K562 (cell line): Measurements from ENCODE around the gene LRP4. TPM values are rescaled to one million over a fixed set of nuclear protein-coding genes. Genes with fewer than 3 reads are reported as not detected.

Experiments used
- ATAC-seq: fragments of 200-7000 bp; cut with Tn5 transposase; 3 replicates; pipeline ENCODE4 v1.9.1; 2020; ENCODE audit warnings: moderate library complexity
- BruUV-seq: library from RNA; stranded (reverse); fragments of 400-500 nt; replicated peaks from 2 replicates; lab custom pipeline; 2021; lab: Mats Ljungman, UMichigan
- CTCF ChIA-PET: fragments of 300-600 bp; formaldehyde crosslinking; extraction: SDS; loops from one replicate; lab custom pipeline; 2021; ENCODE audit warnings: low intra/inter-chr PET ratio; lab: Yijun Ruan, JAX
- POLR2A ChIA-PET: fragments of 300-600, 350-650 bp; sonication (Branson Sonifier 250); formaldehyde crosslinking; extraction: SDS; loops from one replicate; lab custom pipeline; 2021; ENCODE audit warnings: antibody characterized with exemption, inconsistent platforms; lab: Yijun Ruan, JAX
- DNase-seq, 4 experiments: peaks; one replicate each; pipeline versions ENCODE4 v3.0.0 to v3.0.0-alpha.2; 2011 to 2018; ENCODE audit warnings: low spot score in 3 of 4, mixed read lengths in 3 of 4; ENCODE audit errors: extremely low read depth in 1 of 4
- FAIRE-seq: peaks from 2 replicates; lab custom pipeline; 2011; peaks lifted over from hg19 to GRCh38; lab: Jason Lieb, UNC
- H2AFZ ChIP-seq: 2 replicates; pipeline ENCODE4 v1.6.0; 2011; ENCODE audit warnings: low read depth, low read length, control low read depth, inconsistent platforms
- H3K27ac ChIP-seq: fragments of 200-600 bp; 3 replicates; pipeline ENCODE4 v1.8.0; 2011; ENCODE audit warnings: low read depth, mild to moderate bottlenecking, control low read depth, inconsistent platforms, low read length, moderate library complexity, mixed read lengths; ENCODE audit errors: extremely low read depth
- H3K27me3 ChIP-seq, 2 experiments: fragments of 300-600 bp in 1 of 2; 2 replicates in 1 of 2; 3 replicates in 1 of 2; pipeline versions ENCODE4 v1.6.0 to v1.8.0; 2011; ENCODE audit warnings: inconsistent platforms in 2 of 2, low read length in 2 of 2, mild to moderate bottlenecking in 1 of 2, mixed read lengths in 1 of 2, moderate library complexity in 1 of 2; ENCODE audit not compliant: control insufficient read depth in 2 of 2, insufficient read depth in 2 of 2
- H3K36me3 ChIP-seq: fragments of 300-600 bp; 3 replicates; pipeline ENCODE4 v1.8.0; 2011; ENCODE audit warnings: mild to moderate bottlenecking, low read length, inconsistent platforms; ENCODE audit not compliant: control insufficient read depth, insufficient read depth
- H3K4me1 ChIP-seq, 2 experiments: fragments of 200-600 bp in 1 of 2; replicated peaks in 1 of 2; 2 replicates in 1 of 2; 3 replicates in 1 of 2; pipeline versions ENCODE4 v1.5.1 to v1.8.0; 2011; ENCODE audit warnings: inconsistent platforms in 2 of 2, low read length in 2 of 2, mild to moderate bottlenecking in 1 of 2, mixed read lengths in 1 of 2, moderate library complexity in 1 of 2; ENCODE audit not compliant: control insufficient read depth in 2 of 2, insufficient read depth in 2 of 2
- H3K4me2 ChIP-seq: 2 replicates; pipeline ENCODE4 v1.6.1; 2011; ENCODE audit warnings: low read length, control low read depth, inconsistent platforms, mixed read lengths; ENCODE audit not compliant: insufficient read depth
- H3K4me3 ChIP-seq: fragments of 200-600 bp; sonication (generic), shearing (Covaris generic); 2 replicates; pipeline ENCODE4 v1.5.1; 2016; ENCODE audit warnings: control low read depth, inconsistent platforms
- H3K79me2 ChIP-seq: fragments of 200-600 bp; 3 replicates; pipeline ENCODE4 v1.8.0; 2011; ENCODE audit warnings: low read length, inconsistent platforms; ENCODE audit not compliant: control insufficient read depth, insufficient read depth
- H3K9ac ChIP-seq, 2 experiments: 2 replicates each; pipeline versions ENCODE4 v1.6.0 to v1.6.1; 2011; ENCODE audit warnings: low read depth in 2 of 2, low read length in 2 of 2, control low read depth in 1 of 2, inconsistent platforms in 1 of 2, mild to moderate bottlenecking in 1 of 2, mixed read lengths in 1 of 2; ENCODE audit not compliant: insufficient read depth in 1 of 2
- H3K9me1 ChIP-seq: one replicate; pipeline ENCODE4 v1.6.0; 2011; ENCODE audit warnings: inconsistent platforms, mild to moderate bottlenecking, low read length, moderate library complexity; ENCODE audit not compliant: control insufficient read depth, insufficient read depth
- H3K9me3 ChIP-seq: replicated peaks from 2 replicates; pipeline ENCODE4 v1.5.1; 2011; ENCODE audit warnings: low read depth, low read length, inconsistent platforms; ENCODE audit not compliant: control insufficient read depth, insufficient read depth
- H4K20me1 ChIP-seq: replicated peaks from 2 replicates; pipeline ENCODE4 v1.6.1; 2011; ENCODE audit warnings: low read length, inconsistent platforms, mixed read lengths; ENCODE audit not compliant: control insufficient read depth, insufficient read depth
- ADNP ChIP-seq: fragments of 200-800 bp; sonication (Bioruptor generic); IDR thresholded peaks from 2 replicates; pipeline ENCODE4 v1.6.1; 2016; ENCODE audit warnings: missing genetic modification characterization, missing compliant biosample characterization
- ARNT ChIP-seq, 2 experiments: fragments of 450-650 bp; IDR thresholded peaks; 2 replicates each; pipeline ENCODE4 v1.6.1; 2016; ENCODE audit warnings: mild to moderate bottlenecking in 1 of 2
- ELF4 ChIP-seq: fragments of 450-650 bp; formaldehyde crosslinking; IDR thresholded peaks from 2 replicates; pipeline ENCODE4 v1.4.0; 2022; ENCODE audit warnings: missing genetic modification characterization
- MECOM ChIP-seq: fragments of 250-450 bp; sonication (Bioruptor Pico); IDR thresholded peaks from 2 replicates; pipeline ENCODE4 v1.8.0; 2022; ENCODE audit warnings: inconsistent platforms
- MTF1 ChIP-seq: fragments of 250-450 bp; sonication (Bioruptor Pico); IDR thresholded peaks from 2 replicates; pipeline ENCODE4 v1.9.0; 2021; ENCODE audit warnings: moderate library complexity, mild to moderate bottlenecking, inconsistent platforms, borderline replicate concordance
- MYC ChIP-seq, 2 experiments: fragments of 250-450 bp in 1 of 2; sonication (Bioruptor Pico) in 1 of 2; IDR thresholded peaks; 2 replicates each; pipeline versions ENCODE4 v1.5.1 to v1.6.1; 2012 to 2021; ENCODE audit warnings: low read depth in 2 of 2, borderline replicate concordance in 1 of 2, improper control_type of control experiment in 1 of 2, low read length in 1 of 2, mild to moderate bottlenecking in 1 of 2, moderate library complexity in 1 of 2
- RBM34 ChIP-seq: fragments of 200-400 bp; formaldehyde crosslinking; IDR thresholded peaks from 2 replicates; pipeline ENCODE4 v1.6.1; 2018; ENCODE audit warnings: low read length, borderline replicate concordance; ENCODE audit not compliant: insufficient read depth
- SNIP1 ChIP-seq: fragments of 450-650 bp; IDR thresholded peaks from 2 replicates; pipeline ENCODE4 v1.7.1; 2017; ENCODE audit warnings: low read depth, mild to moderate bottlenecking
- SRSF7 ChIP-seq: fragments of 200-400 bp; formaldehyde crosslinking; optimal IDR thresholded peaks from 2 replicates; pipeline ENCODE3; 2017; ENCODE audit warnings: mild to moderate bottlenecking, low read depth, low read length
- TBL1XR1 ChIP-seq, 2 experiments: IDR thresholded peaks; 2 replicates each; pipeline ENCODE4 v1.6.1; 2012; ENCODE audit warnings: improper control_type of control experiment in 2 of 2, low read length in 2 of 2, mild to moderate bottlenecking in 1 of 2
- WGBS: fragments of 100-300 bp; shearing (Covaris generic); methylation state at CpG from one replicate; pipeline ENCODE4 v1.1.6; 2016; ENCODE audit warnings: low coverage, mixed read lengths; ENCODE audit not compliant: insufficient coverage; ENCODE audit errors: missing lambda C conversion rate; 5-methylcytosine and 5-hydroxymethylcytosine counted together
- in situ Hi-C: fragments of 300-500 bp; cut with MboI; formaldehyde crosslinking; loops from 4 replicates; pipeline ENCODE4 v1.15.0; 2018; ENCODE audit warnings: inconsistent platforms, mixed read lengths
- intact Hi-C: fragments of 100-400 bp; cut with micrococcal nuclease; formaldehyde crosslinking; loops from 2 replicates; pipeline ENCODE4 v1.14.2; 2022
- polyA plus RNA-seq, 8 experiments: library from polyadenylated mRNA; depleted of rRNA in 4 of 8; stranded (reverse) in 5 of 8; unstranded in 3 of 8; fragments of >200 nt; fragmentation: Nextera tagmentation in 2 of 8; fragmentation: Illumina TruSeq in 1 of 8; extraction: Ambion mirVana in 2 of 8; extraction: Trizol in 1 of 8; gene quantifications; 2 replicates each; pipeline versions ENCODE4 v1.2.1 to v1.2.3, GENCODE V29; 2011 to 2014; ENCODE audit warnings: inconsistent platforms in 1 of 8, missing spikeins in 1 of 8
- total RNA-seq, 7 experiments: library from RNA; depleted of rRNA in 6 of 7; stranded (reverse); fragments of >200 nt in 6 of 7; fragmentation: Illumina TruSeq in 2 of 7; extraction: Trizol in 2 of 7; gene quantifications; 2 replicates each; pipeline versions ENCODE4 v1.2.1 to v1.2.3, GENCODE V29; 2011 to 2021; ENCODE audit warnings: low replicate concordance in 1 of 7
- TF ChIP-seq, protein P1 (sequence below), 2 experiments: fragments of 450-650 bp in 1 of 2; sonication (generic) in 1 of 2; formaldehyde crosslinking in 1 of 2; IDR thresholded peaks; 2 replicates each; pipeline versions ENCODE4 v1.7.1 to v1.9.0; 2016 to 2022; ENCODE audit warnings: inconsistent platforms in 1 of 2, mild to moderate bottlenecking in 1 of 2, missing genetic modification reagents in 1 of 2

LRP4 gene
- total and polyA plus RNA-seq, 9 of the 15 experiments (the other 6 are each of a cell fraction or from before 2014, with no cell fraction given), result 0.04 to 0.54 (median 0.10) TPM

GRCh38 chr11:46916286-46917108, 1.9 kb downstream of the LRP4 start (continued):
- TF ChIP-seq ARNT (IDR thresholded peaks at IDR 0.05) (no peak), MECOM (CRISPR knock-in tag) (no peak), MTF1 (CRISPR knock-in tag) (no peak), MYC (IDR thresholded peaks at IDR 0.05; ENCODE audit: low read depth, low read length) (0 out of 2 replicates have a peak, but pooled peaks have one; percentile 12), MYC (CRISPR knock-in tag; IDR thresholded peaks at IDR 0.05; ENCODE audit: borderline replicate concordance, low read depth) (no peak), ELF4 (CRISPR knock-in tag) (no peak), ADNP (tag) (no peak)

GRCh38 chr11:46914910-46915309, 3.4 kb downstream of the LRP4 start:
- no peak for ATAC-seq
- no TSS peak for BruUV-seq
- in situ Hi-C loops (no loop called here), intact Hi-C loops (no loop called here)
- Histone ChIP-seq H3K9me3 (no peaks in the 10 kb centered on the region), H3K9me1 (no peaks in the 10 kb centered on the region), H4K20me1 (no peaks in the 10 kb centered on the region), H3K4me3 (no peak overlapping the region), H3K4me2 (no peak overlapping the region), H3K27ac (no peak overlapping the region), H3K27me3 (peaks cover 49 to 51% of the 10 kb centered on the region in 2 experiments), H3K79me2 (no peaks in the 10 kb centered on the region), H3K4me1 (peaks cover 0 to 18% of the 10 kb centered on the region in 2 experiments; a peak in 3 of 5 replicates), H3K9ac (no peak overlapping the region), H3K36me3 (no peaks in the 10 kb centered on the region), H2AFZ (no peak overlapping the region)
- DNase-seq, result no peak
- POLR2A ChIA-PET, result interaction anchor here (0.6 kb wide), 1 partner anchor 332 kb away, joined by 4 read pairs; no protein-coding TSS in a partner anchor
- WGBS, result 5% methylated on average over 7 of the region's 7 CpGs
- CTCF ChIA-PET, result no interaction called here
- no peak for FAIRE-seq
- TF ChIP-seq, protein P1, sequence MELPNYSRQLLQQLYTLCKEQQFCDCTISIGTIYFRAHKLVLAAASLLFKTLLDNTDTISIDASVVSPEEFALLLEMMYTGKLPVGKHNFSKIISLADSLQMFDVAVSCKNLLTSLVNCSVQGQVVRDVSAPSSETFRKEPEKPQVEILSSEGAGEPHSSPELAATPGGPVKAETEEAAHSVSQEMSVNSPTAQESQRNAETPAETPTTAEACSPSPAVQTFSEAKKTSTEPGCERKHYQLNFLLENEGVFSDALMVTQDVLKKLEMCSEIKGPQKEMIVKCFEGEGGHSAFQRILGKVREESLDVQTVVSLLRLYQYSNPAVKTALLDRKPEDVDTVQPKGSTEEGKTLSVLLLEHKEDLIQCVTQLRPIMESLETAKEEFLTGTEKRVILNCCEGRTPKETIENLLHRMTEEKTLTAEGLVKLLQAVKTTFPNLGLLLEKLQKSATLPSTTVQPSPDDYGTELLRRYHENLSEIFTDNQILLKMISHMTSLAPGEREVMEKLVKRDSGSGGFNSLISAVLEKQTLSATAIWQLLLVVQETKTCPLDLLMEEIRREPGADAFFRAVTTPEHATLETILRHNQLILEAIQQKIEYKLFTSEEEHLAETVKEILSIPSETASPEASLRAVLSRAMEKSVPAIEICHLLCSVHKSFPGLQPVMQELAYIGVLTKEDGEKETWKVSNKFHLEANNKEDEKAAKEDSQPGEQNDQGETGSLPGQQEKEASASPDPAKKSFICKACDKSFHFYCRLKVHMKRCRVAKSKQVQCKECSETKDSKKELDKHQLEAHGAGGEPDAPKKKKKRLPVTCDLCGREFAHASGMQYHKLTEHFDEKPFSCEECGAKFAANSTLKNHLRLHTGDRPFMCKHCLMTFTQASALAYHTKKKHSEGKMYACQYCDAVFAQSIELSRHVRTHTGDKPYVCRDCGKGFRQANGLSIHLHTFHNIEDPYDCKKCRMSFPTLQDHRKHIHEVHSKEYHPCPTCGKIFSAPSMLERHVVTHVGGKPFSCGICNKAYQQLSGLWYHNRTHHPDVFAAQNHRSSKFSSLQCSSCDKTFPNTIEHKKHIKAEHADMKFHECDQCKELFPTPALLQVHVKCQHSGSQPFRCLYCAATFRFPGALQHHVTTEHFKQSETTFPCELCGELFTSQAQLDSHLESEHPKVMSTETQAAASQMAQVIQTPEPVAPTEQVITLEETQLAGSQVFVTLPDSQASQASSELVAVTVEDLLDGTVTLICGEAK (IDR thresholded peaks at IDR 0.05), result no peak
- TF ChIP-seq, protein P1 (CRISPR knock-in tag; IDR thresholded peaks at IDR 0.05), result no peak
- TF ChIP-seq TBL1XR1 (IDR thresholded peaks at IDR 0.05; ENCODE audit: low read length in 2 of 2), result no peak
- no peak for TF ChIP-seq SRSF7
- TF ChIP-seq SNIP1, result no peak
- TF ChIP-seq RBM34, result no peak
